ENCODE results near the gene TASP1.

TASP1 gene

DNA sequence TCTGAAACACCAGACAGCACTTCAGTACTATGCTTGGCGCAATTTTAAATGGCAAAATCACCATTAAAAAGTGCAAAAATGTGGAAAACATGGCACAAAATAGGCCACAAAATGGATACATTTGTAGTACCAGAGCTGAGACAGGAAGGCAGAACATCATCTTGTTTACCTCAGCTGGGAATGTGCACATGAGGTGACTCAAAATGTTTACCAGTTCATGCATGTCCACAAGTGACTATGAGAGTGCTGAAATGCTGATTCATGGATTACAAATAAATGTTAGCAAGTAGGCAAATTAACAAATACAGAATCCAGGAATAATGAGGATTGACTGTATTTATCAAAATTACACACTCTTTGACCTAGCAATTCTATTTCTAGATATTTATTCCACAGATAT is 216.1 kb downstream of the TASP1 start:
- H3K9me3 ChIP-seq (ENCODE audit: control insufficient read depth, insufficient read depth, low read depth, low read length), result no peaks in the 10 kb centered on the region
- H3K27me3 ChIP-seq (ENCODE audit: control insufficient read depth, insufficient read depth, low read length), result no peaks in the 10 kb centered on the region
- no peak overlapping the region for H3K9ac ChIP-seq (ENCODE audit: low read length)
- no peak overlapping the region for H3K27ac ChIP-seq (ENCODE audit: low read depth, low read length)
- H3K36me3 ChIP-seq (ENCODE audit: control insufficient read depth, insufficient read depth, low read length), result no peaks in the 10 kb centered on the region
- H3K4me1 ChIP-seq (ENCODE audit: control insufficient read depth, insufficient read depth, low read length), result peaks cover 9% of the 10 kb centered on the region; the same call in 1 of the 2 replicates
- H3K4me3 ChIP-seq (ENCODE audit: low read depth, low read length), result no peak overlapping the region

DNA sequence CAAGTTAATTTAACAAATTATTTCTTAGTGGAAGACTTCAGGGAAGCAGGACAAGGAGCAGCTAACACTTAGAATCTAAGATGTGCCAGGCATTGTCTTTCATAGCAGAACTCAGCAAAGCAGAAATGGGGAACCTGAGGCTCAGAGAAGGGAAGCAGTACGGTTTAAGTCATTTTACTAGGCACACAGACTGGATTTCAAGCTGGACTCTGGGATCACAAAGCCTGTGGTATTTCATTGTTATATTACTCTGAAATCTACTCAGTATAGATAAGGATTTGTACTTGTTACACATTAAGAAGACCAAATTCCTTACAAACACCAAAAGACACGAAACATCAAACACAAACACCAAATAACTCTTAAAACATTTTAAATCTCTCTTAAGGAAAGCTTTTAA is 218.1 kb downstream of the TASP1 start:
- no peaks in the 10 kb centered on the region for H3K36me3 ChIP-seq (ENCODE audit: control insufficient read depth, insufficient read depth, low read length)
- peaks cover 19% of the 10 kb centered on the region for H3K4me1 ChIP-seq (ENCODE audit: control insufficient read depth, insufficient read depth, low read length)
- H3K9ac ChIP-seq (ENCODE audit: low read length), result no peak overlapping the region
- H3K4me3 ChIP-seq (ENCODE audit: low read depth, low read length), result no peak overlapping the region
- H3K27me3 ChIP-seq (ENCODE audit: control insufficient read depth, insufficient read depth, low read length), result no peaks in the 10 kb centered on the region
- no peak overlapping the region for H3K27ac ChIP-seq (ENCODE audit: low read depth, low read length)
- no peaks in the 10 kb centered on the region for H3K9me3 ChIP-seq (ENCODE audit: control insufficient read depth, insufficient read depth, low read depth, low read length)

DNA sequence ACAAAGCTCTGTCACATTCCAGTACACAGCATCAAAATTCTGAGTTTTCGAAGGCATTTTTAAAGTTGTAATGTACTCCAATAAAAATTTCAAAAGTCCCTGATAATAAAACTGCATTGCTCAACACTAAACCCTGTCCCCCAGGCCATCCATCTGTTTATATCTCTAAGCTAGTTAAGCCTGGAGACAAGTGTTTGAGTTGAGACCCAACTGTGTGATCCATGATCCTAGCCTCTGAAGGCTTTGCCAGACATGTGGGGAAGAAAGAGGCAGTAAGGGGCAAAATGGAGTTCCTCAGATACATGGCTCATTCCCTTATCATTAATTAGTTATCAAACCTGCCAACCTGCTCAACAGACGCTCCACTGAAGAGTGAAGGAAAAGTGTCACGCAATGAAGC is 219.3 kb downstream of the TASP1 start:
- Histone ChIP-seq H3K4me3 (ENCODE audit: low read depth, low read length) (no peak overlapping the region), H3K27ac (ENCODE audit: low read depth, low read length) (no peak overlapping the region), H3K27me3 (ENCODE audit: control insufficient read depth, insufficient read depth, low read length) (no peaks in the 10 kb centered on the region), H3K9ac (ENCODE audit: low read length) (no peak overlapping the region), H3K9me3 (ENCODE audit: control insufficient read depth, insufficient read depth, low read depth, low read length) (no peaks in the 10 kb centered on the region), H3K4me1 (ENCODE audit: control insufficient read depth, insufficient read depth, low read length) (peaks cover 16% of the 10 kb centered on the region), H3K36me3 (ENCODE audit: control insufficient read depth, insufficient read depth, low read length) (no peaks in the 10 kb centered on the region)

DNA sequence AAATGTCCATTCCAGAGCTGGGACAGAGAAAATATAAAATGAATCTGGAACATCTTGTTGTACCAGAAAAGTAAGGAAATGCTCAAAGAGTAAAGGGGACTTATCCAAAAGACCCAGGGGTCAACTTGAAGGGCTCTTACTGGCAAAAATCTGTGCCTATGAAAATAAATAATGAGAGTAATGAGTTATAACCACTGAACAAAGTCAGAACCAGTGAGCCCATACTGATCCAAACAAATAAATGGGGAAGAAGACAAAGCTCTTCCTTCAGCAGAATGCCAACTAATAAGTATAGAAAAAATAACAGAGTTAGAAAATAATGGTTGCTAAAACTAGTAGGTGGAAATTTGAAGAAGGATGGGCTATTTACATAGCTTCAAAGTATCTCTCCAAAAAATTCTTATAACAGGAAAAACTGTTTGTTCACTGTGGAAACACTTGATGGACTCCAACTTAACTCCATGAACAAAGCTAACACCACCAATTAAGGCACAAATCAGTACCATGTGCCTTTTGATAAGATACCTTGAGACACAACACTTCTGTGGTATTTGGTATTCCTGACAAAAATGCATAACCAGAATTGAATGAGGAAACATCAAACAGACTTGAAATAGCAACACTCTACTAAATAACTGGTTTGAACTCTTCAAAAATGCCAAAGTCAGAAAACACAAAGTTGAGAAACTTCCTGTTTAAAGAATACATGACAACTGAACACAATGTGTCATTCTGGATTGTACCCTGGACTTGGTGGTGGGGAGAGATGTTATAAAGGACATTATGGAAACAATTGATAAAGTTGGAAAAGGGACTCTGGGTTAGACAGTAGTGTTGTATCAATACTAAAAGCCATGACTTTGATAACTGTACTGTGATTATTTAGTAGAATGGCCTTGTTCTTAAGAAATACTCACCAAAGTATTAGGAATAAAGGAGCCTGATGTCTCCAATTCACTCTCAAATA is 220.2 kb downstream of the TASP1 start:
- H3K4me1 ChIP-seq (ENCODE audit: control insufficient read depth, insufficient read depth, low read length), result peaks cover 16% of the 10 kb centered on the region
- no peak overlapping the region for H3K4me3 ChIP-seq (ENCODE audit: low read depth, low read length)

DNA sequence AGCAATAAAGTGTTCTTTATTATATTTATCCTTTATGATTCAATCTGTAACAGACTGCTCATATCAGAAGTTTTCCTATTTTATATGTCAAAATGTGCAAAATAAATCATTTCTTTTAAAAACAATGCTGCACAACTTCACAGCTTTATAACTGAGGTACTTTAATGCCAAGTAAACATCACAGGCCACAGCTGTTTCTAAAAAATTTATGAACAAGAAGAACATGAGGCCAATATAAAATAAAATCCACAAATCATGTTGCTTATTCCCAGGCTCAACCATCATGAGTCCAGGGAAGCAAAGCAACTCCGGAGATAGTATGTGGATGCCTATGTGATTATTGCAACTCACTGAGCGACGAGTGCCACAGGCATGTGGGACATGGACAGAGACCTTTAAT is 222.2 kb downstream of the TASP1 start:
- H3K27me3 ChIP-seq (ENCODE audit: control insufficient read depth, insufficient read depth, low read length), result no peaks in the 10 kb centered on the region
- H3K4me3 ChIP-seq (ENCODE audit: low read depth, low read length), result no peak overlapping the region
- no peak overlapping the region for H3K9ac ChIP-seq (ENCODE audit: low read length)
- H3K27ac ChIP-seq (ENCODE audit: low read depth, low read length), result no peak overlapping the region
- H3K4me1 ChIP-seq (ENCODE audit: control insufficient read depth, insufficient read depth, low read length), result peaks cover 16% of the 10 kb centered on the region
- H3K36me3 ChIP-seq (ENCODE audit: control insufficient read depth, insufficient read depth, low read length), result no peaks in the 10 kb centered on the region
- no peaks in the 10 kb centered on the region for H3K9me3 ChIP-seq (ENCODE audit: control insufficient read depth, insufficient read depth, low read depth, low read length)

More for the DNA sequence above, 220.2 kb downstream of the TASP1 start:
- no peak overlapping the region for H3K27ac ChIP-seq (ENCODE audit: low read depth, low read length)
- H3K27me3 ChIP-seq (ENCODE audit: control insufficient read depth, insufficient read depth, low read length), result no peaks in the 10 kb centered on the region
- H3K9me3 ChIP-seq (ENCODE audit: control insufficient read depth, insufficient read depth, low read depth, low read length), result no peaks in the 10 kb centered on the region
- no peak overlapping the region for H3K9ac ChIP-seq (ENCODE audit: low read length)
- H3K36me3 ChIP-seq (ENCODE audit: control insufficient read depth, insufficient read depth, low read length), result no peaks in the 10 kb centered on the region

DNA sequence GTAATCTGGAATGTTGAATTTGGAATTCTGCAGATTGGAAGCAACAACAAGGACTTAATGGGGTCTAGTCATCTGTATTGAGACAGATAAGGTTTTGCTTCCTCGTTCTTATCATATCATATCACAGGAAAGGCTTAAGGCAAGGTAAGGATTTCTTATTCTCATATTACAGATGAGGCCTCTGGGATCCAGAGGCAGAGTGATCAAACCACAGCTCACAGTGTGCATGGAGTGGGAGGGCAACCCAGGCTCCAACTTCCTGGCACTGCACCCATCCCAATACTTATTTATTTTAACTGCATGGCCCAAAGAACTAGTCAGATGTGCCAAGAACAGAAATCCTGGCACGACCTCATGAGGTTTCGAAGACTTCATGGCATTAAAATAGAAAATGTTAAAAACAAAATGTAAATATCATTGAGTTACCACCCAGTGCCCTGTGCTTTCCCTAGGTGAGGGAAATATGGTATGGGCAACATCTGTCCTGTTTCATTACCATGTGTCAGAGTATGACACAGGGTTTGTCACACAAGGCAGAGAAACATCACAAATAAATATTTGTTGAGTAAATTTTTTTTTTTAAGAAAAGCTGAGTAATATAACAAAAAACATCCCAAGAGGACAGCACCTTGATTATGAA is 225.8 kb downstream of the TASP1 start:
- no peaks in the 10 kb centered on the region for H3K27me3 ChIP-seq (ENCODE audit: control insufficient read depth, insufficient read depth, low read length)

DNA sequence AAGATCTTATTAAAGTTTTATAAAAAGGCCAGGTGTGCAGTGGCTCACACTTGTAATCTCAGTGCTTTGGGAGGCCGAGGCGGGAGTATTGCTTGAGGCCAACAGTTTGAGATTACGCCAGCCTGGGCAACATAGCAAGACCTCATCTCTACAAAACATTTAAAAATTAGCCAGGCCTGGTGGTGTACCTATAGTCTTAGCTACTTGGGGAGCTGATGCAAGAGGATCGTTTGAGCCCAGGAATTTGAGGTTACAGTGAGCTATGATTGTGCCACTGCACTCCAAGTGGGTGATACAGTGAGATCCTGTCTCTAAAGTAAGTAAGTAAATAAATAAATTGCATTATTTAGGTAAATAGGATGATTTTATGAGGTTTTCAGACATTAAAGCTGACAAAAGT is 234.4 kb downstream of the TASP1 start:
- no peaks in the 10 kb centered on the region for H3K36me3 ChIP-seq (ENCODE audit: control insufficient read depth, insufficient read depth, low read length)
- H3K9ac ChIP-seq (ENCODE audit: low read length), result no peak overlapping the region
- H3K27me3 ChIP-seq (ENCODE audit: control insufficient read depth, insufficient read depth, low read length), result no peaks in the 10 kb centered on the region
- H3K9me3 ChIP-seq (ENCODE audit: control insufficient read depth, insufficient read depth, low read depth, low read length), result no peaks in the 10 kb centered on the region
- H3K4me3 ChIP-seq (ENCODE audit: low read depth, low read length), result no peak overlapping the region
- no peak overlapping the region for H3K27ac ChIP-seq (ENCODE audit: low read depth, low read length)
- H3K4me1 ChIP-seq (ENCODE audit: control insufficient read depth, insufficient read depth, low read length), result no peaks in the 10 kb centered on the region

More for the DNA sequence above, 225.8 kb downstream of the TASP1 start:
- Histone ChIP-seq H3K4me1 (ENCODE audit: control insufficient read depth, insufficient read depth, low read length) (peaks cover 13% of the 10 kb centered on the region), H3K4me3 (ENCODE audit: low read depth, low read length) (no peak overlapping the region), H3K27ac (ENCODE audit: low read depth, low read length) (no peak overlapping the region), H3K9me3 (ENCODE audit: control insufficient read depth, insufficient read depth, low read depth, low read length) (no peaks in the 10 kb centered on the region), H3K9ac (ENCODE audit: low read length) (no peak overlapping the region), H3K36me3 (ENCODE audit: control insufficient read depth, insufficient read depth, low read length) (no peaks in the 10 kb centered on the region)

DNA sequence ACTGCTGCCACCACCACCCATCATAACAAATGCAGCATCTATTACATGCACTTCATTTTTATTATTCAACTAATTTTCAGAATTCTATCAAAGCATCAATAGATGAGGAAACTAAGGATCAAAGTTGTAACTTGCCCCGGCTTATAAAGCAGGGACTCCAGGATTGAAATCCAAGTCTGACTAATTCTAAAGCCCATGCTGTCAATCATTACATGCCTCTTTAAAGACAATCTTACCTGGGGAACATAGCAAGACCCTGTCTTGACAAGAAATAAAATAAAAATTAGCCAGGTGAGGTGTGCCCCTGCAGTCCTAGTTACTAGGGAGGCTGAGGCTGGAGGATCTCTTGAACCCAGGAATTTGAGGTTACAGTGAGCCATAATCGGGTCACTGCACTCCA is 235.3 kb downstream of the TASP1 start:
- H3K4me1 ChIP-seq (ENCODE audit: control insufficient read depth, insufficient read depth, low read length), result no peaks in the 10 kb centered on the region
- no peak overlapping the region for H3K4me3 ChIP-seq (ENCODE audit: low read depth, low read length)
- H3K27me3 ChIP-seq (ENCODE audit: control insufficient read depth, insufficient read depth, low read length), result no peaks in the 10 kb centered on the region
- H3K9ac ChIP-seq (ENCODE audit: low read length), result no peak overlapping the region
- H3K9me3 ChIP-seq (ENCODE audit: control insufficient read depth, insufficient read depth, low read depth, low read length), result no peaks in the 10 kb centered on the region
- no peaks in the 10 kb centered on the region for H3K36me3 ChIP-seq (ENCODE audit: control insufficient read depth, insufficient read depth, low read length)
- H3K27ac ChIP-seq (ENCODE audit: low read depth, low read length), result no peak overlapping the region

DNA sequence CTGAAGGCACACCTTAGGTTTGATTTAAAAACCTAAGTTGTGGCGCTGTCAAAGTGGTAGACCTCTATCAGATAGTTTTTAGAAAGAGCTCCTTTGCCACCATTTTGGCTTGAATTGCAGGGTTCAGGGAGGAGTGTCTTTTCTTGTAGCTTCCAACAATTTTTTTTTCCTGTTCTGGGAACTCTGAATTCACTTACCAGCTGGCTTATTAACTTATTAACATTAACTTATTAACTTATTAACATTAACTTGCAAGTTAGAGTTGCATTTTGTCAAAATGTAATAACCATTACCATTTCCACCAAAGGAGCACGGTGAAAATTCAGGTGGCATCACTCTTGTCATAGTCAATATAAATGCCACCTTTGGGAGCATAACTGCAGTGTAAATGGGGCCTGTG is 235.7 kb downstream of the TASP1 start:
- Histone ChIP-seq H3K4me3 (ENCODE audit: low read depth, low read length) (no peak overlapping the region), H3K9me3 (ENCODE audit: control insufficient read depth, insufficient read depth, low read depth, low read length) (no peaks in the 10 kb centered on the region), H3K36me3 (ENCODE audit: control insufficient read depth, insufficient read depth, low read length) (no peaks in the 10 kb centered on the region), H3K9ac (ENCODE audit: low read length) (no peak overlapping the region), H3K27ac (ENCODE audit: low read depth, low read length) (no peak overlapping the region), H3K27me3 (ENCODE audit: control insufficient read depth, insufficient read depth, low read length) (no peaks in the 10 kb centered on the region), H3K4me1 (ENCODE audit: control insufficient read depth, insufficient read depth, low read length) (no peaks in the 10 kb centered on the region)

DNA sequence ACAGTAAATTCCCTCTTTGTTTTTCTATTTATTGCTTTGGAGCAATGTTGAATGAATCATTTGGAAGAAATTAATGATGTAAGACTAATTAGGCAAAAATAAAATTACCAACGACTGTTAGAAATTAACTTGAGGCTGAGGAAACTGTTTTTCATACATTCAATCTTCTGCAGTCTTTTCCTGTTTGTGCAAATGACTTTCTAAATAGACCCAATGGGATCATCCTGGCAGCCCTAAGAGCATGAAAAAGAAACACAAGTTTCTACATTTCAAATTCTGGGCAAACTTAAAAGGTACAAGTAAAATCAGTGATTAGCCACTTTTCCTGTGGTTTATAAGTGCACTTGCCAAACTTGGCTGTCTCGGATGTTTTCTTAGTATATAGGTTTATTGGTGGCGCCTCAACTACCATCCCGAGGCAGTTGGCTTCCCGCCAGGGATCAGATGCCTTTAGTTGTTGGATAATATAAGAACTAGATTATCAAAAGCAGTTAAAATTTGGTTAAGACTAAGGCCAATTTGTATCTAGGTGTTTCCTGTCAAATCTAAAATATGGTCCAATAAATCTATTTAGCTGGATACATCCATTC is 236.5 kb downstream of the TASP1 start:
- Histone ChIP-seq H3K27ac (ENCODE audit: low read depth, low read length) (no peak overlapping the region), H3K36me3 (ENCODE audit: control insufficient read depth, insufficient read depth, low read length) (no peaks in the 10 kb centered on the region), H3K9ac (ENCODE audit: low read length) (no peak overlapping the region), H3K4me1 (ENCODE audit: control insufficient read depth, insufficient read depth, low read length) (no peaks in the 10 kb centered on the region), H3K9me3 (ENCODE audit: control insufficient read depth, insufficient read depth, low read depth, low read length) (no peaks in the 10 kb centered on the region), H3K4me3 (ENCODE audit: low read depth, low read length) (no peak overlapping the region), H3K27me3 (ENCODE audit: control insufficient read depth, insufficient read depth, low read length) (no peaks in the 10 kb centered on the region)

DNA sequence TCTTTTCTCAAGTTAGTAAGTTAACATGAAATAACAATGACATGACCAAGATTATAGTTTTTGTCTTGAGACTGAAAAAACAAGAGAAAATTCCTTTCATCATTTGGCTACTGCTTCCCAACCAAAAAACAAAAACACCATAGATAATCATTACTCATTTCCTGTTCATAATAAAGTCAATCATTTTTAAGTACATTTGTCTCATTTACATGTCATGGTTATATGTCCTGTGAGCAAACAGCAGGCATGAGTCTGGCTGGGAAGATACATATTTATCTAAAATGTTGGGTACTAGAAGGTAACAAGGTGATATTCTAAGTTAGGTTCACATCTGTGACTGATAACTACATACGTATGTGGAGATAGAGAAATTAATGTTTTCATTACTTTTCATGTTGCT is 237.1 kb downstream of the TASP1 start:
- H3K4me3 ChIP-seq (ENCODE audit: low read depth, low read length), result no peak overlapping the region
- H3K9me3 ChIP-seq (ENCODE audit: control insufficient read depth, insufficient read depth, low read depth, low read length), result no peaks in the 10 kb centered on the region
- no peaks in the 10 kb centered on the region for H3K36me3 ChIP-seq (ENCODE audit: control insufficient read depth, insufficient read depth, low read length)
- no peaks in the 10 kb centered on the region for H3K27me3 ChIP-seq (ENCODE audit: control insufficient read depth, insufficient read depth, low read length)
- no peaks in the 10 kb centered on the region for H3K4me1 ChIP-seq (ENCODE audit: control insufficient read depth, insufficient read depth, low read length)
- no peak overlapping the region for H3K27ac ChIP-seq (ENCODE audit: low read depth, low read length)
- no peak overlapping the region for H3K9ac ChIP-seq (ENCODE audit: low read length)

Data from HUES6 (cell line).